Adrenal gland (tissue), 5 donors: ENCODE measurements around the gene ATP8B3.

ENCODE experiments used
- POLR2A ChIP-seq, 2 donors: fragments of 450-650 bp; IDR thresholded peaks; one replicate each; pipeline ENCODE4 v1.6.1; 2017; ENCODE audit warnings: antibody characterized with exemption in 2 of 2, mild to moderate bottlenecking in 2 of 2, moderate library complexity in 1 of 2
- TF ChIP-seq, protein P1 (sequence below), 6 experiments: fragments of 450-650 bp in 4 of 6; fragments of 200-600 bp in 2 of 6; sonication (generic) in 1 of 6; IDR thresholded peaks; 1 replicate in 5 of 6; 2 replicates in 1 of 6; pipeline versions ENCODE4 v1.5.1 to v1.8.0; 2016 to 2021; ENCODE audit warnings: antibody characterized with exemption in 6 of 6, mild to moderate bottlenecking in 2 of 6, moderate library complexity in 1 of 6
- donor health status: DM: no; HTN: no; CAD: no.

DNA sequence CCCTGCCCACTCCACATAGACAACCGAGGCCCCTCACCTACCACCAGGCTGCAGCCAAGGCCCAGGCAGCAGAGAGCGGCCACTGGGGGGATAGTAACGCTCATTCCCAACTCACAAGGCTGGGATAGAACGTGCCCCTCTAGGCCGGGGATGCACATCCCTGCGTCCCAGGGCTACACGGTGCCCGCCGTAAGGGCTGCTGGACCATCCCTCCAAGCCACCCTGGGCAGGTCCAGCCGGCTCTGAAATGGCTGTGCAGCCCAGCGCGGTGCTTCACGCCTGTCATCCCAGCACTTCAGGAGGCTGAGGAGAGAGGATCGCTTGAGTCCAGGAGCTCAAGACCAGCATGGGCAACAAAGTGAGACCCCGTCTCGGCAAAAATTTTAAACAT lies 33.0 kb upstream of the ATP8B3 start:
- TF ChIP-seq, protein P1, sequence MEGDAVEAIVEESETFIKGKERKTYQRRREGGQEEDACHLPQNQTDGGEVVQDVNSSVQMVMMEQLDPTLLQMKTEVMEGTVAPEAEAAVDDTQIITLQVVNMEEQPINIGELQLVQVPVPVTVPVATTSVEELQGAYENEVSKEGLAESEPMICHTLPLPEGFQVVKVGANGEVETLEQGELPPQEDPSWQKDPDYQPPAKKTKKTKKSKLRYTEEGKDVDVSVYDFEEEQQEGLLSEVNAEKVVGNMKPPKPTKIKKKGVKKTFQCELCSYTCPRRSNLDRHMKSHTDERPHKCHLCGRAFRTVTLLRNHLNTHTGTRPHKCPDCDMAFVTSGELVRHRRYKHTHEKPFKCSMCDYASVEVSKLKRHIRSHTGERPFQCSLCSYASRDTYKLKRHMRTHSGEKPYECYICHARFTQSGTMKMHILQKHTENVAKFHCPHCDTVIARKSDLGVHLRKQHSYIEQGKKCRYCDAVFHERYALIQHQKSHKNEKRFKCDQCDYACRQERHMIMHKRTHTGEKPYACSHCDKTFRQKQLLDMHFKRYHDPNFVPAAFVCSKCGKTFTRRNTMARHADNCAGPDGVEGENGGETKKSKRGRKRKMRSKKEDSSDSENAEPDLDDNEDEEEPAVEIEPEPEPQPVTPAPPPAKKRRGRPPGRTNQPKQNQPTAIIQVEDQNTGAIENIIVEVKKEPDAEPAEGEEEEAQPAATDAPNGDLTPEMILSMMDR (IDR thresholded peaks at IDR 0.05), result no peak
- TF ChIP-seq POLR2A (IDR thresholded peaks at IDR 0.05), result no peak
